Endothelial cell of umbilical vein (primary cell): ENCODE data around the gene INPP5E.

ENCODE experiments used
- CTCF ChIP-seq, 2 donors: IDR thresholded peaks; 1 replicate in 1 of 2; 2 replicates in 1 of 2; pipeline ENCODE4 v1.5.1; 2011; ENCODE audit warnings: low read length in 2 of 2, mild to moderate bottlenecking in 2 of 2, moderate library complexity in 2 of 2, control low read depth in 1 of 2, inconsistent platforms in 1 of 2, low read depth in 1 of 2; ENCODE audit not compliant: insufficient read depth in 1 of 2; ENCODE audit errors: extremely low read depth in 1 of 2
- POLR2A ChIP-seq: IDR thresholded peaks from 2 replicates; pipeline ENCODE4 v1.6.1; 2012; ENCODE audit warnings: low read depth, mild to moderate bottlenecking, control low read depth, low read length
- POLR2AphosphoS5 ChIP-seq: IDR thresholded peaks from 2 replicates; pipeline ENCODE4 v1.6.1; 2012; ENCODE audit warnings: low read depth, mild to moderate bottlenecking, control low read depth, low read length, moderate library complexity; ENCODE audit not compliant: insufficient read depth

- TF ChIP-seq CTCF (IDR thresholded peaks at IDR 0.05; ENCODE audit: extremely low read depth in 1 of 2, insufficient read depth in 1 of 2, low read depth in 1 of 2, low read length in 2 of 2) (no peak), POLR2A (no peak), POLR2AphosphoS5 (no peak)
Measured at GRCh38 chr9:136396219-136396515, 43.5 kb downstream of the INPP5E start.
